Uterus (tissue), 2 donors: ENCODE data around the gene PLXND1.

Experiments
- POLR2A ChIP-seq, 2 donors: fragments of 450-650 bp; IDR thresholded peaks; one replicate each; pipeline ENCODE4 v1.6.1; 2016; ENCODE audit warnings: antibody characterized with exemption in 2 of 2, mild to moderate bottlenecking in 1 of 2, moderate library complexity in 1 of 2
- TF ChIP-seq, protein P1 (sequence below), 4 experiments: fragments of 200-600 bp in 2 of 4; fragments of 450-650 bp in 2 of 4; sonication (generic) in 2 of 4; IDR thresholded peaks; one replicate each; pipeline ENCODE4 v1.5.1; 2016 to 2019; ENCODE audit warnings: antibody characterized with exemption in 4 of 4, mild to moderate bottlenecking in 2 of 4, moderate library complexity in 1 of 4

DNA sequence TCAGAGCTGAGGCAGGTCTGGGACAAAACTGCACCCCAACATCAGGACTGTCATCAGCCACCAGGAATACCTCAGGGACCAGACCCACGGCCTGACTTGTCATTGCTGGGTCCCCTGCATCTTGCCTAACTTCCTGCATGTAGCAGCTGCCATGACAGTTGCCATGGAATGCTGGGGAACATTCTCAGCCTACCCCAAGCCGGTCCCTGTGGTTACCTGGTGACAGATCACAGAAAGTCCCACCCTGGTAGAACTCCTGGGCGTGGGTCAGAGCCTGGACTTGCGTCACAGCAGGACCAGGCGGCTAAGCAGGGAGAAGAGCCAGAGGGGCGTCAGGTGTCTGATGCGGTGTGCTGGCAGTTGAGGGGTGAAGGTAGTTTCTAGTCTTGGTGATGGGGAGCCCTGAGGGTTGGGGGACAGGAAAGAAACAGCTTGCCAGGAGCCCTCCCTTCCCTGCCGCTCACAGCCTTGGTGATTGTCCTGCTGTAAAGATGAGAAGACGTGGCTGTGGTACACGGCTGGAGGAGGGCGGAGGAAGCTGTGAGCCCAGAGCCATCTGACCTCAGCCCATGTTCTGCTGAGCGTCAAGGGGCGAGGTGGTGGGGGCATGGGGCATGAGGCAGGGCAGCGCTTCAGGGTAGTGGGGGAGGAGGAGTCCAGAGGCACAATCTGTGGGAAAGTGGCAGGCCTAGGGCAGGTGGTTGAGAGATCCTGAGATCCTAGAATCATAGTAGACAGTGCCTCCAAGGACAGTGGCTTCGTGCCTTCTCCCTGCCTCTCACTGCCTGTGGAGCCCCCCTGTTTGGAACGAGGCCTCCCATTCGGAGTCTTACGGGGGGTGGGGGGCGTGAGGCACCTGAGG lies 58.1 kb downstream of the PLXND1 start:
- TF ChIP-seq, protein P1, sequence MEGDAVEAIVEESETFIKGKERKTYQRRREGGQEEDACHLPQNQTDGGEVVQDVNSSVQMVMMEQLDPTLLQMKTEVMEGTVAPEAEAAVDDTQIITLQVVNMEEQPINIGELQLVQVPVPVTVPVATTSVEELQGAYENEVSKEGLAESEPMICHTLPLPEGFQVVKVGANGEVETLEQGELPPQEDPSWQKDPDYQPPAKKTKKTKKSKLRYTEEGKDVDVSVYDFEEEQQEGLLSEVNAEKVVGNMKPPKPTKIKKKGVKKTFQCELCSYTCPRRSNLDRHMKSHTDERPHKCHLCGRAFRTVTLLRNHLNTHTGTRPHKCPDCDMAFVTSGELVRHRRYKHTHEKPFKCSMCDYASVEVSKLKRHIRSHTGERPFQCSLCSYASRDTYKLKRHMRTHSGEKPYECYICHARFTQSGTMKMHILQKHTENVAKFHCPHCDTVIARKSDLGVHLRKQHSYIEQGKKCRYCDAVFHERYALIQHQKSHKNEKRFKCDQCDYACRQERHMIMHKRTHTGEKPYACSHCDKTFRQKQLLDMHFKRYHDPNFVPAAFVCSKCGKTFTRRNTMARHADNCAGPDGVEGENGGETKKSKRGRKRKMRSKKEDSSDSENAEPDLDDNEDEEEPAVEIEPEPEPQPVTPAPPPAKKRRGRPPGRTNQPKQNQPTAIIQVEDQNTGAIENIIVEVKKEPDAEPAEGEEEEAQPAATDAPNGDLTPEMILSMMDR (IDR thresholded peaks at IDR 0.05): no peak
- no peak for TF ChIP-seq POLR2A (IDR thresholded peaks at IDR 0.05)
